B cell (primary cell): ENCODE results near the gene HOXC13. TPM values are rescaled to one million over a fixed set of nuclear protein-coding genes. Genes with fewer than 3 reads are reported as not detected.
A peak's percentile ranks its signal among the peaks of the same experiment; 100 is the strongest.

Experiments used
- ATAC-seq: fragments of 200-7000 bp; cut with Tn5 transposase; one replicate; pipeline ENCODE4 v1.10.0; 2021; ENCODE audit warnings: low read depth, mild to moderate bottlenecking, moderate number of reproducible peaks, moderate library complexity
- CTCF ChIA-PET: fragments of 350-600 bp; sonication (Branson Sonifier 250); formaldehyde crosslinking; loops from one replicate; lab custom pipeline; 2021; ENCODE audit warnings: antibody characterized with exemption, inconsistent platforms; lab: Charles Lee
- POLR2A ChIA-PET: fragments of 350-600 bp; sonication (Branson Sonifier 250); formaldehyde crosslinking; loops from one replicate; lab custom pipeline; 2021; ENCODE audit warnings: antibody characterized with exemption; lab: Charles Lee
- DNase-seq: peaks from one replicate; pipeline ENCODE4 v3.0.0; 2013
- H2AFZ ChIP-seq: 2 replicates; pipeline ENCODE4 v1.6.1; 2012; ENCODE audit warnings: mild to moderate bottlenecking, low read depth, low read length; ENCODE audit not compliant: insufficient read depth, poor library complexity, severe bottlenecking
- H3K27ac ChIP-seq, 2 donors: 1 replicate in 1 of 2; 2 replicates in 1 of 2; pipeline ENCODE4 v1.5.1; 2012 to 2013; ENCODE audit warnings: low read length in 2 of 2, mild to moderate bottlenecking in 2 of 2, moderate library complexity in 1 of 2
- H3K27me3 ChIP-seq, 4 experiments: fragments of 200-600 bp in 1 of 4; sonication (generic) in 1 of 4; replicated peaks in 1 of 4; 1 replicate in 2 of 4; 2 replicates in 2 of 4; pipeline versions ENCODE4 v1.6.1 to v1.7.0; 2013 to 2016; ENCODE audit warnings: low read length in 3 of 4, mild to moderate bottlenecking in 2 of 4, mixed read lengths in 1 of 4, moderate library complexity in 1 of 4; ENCODE audit not compliant: insufficient read depth in 4 of 4, control insufficient read depth in 3 of 4; ENCODE audit errors: control extremely low read depth in 1 of 4
- H3K36me3 ChIP-seq, 2 experiments: replicated peaks in 1 of 2; 1 replicate in 1 of 2; 2 replicates in 1 of 2; pipeline versions ENCODE4 v1.6.1 to v1.7.1; 2013; ENCODE audit warnings: low read length in 1 of 2; ENCODE audit not compliant: insufficient read depth in 2 of 2, control insufficient read depth in 1 of 2; ENCODE audit errors: control extremely low read depth in 1 of 2, extremely low read depth in 1 of 2
- H3K4me1 ChIP-seq, 2 donors: fragments of 200-600 bp in 1 of 2; sonication (generic) in 1 of 2; 1 replicate in 1 of 2; 2 replicates in 1 of 2; pipeline versions ENCODE4 v1.5.1 to v1.6.1; 2013 to 2017; ENCODE audit warnings: low read length in 2 of 2; ENCODE audit not compliant: control insufficient read depth in 2 of 2, insufficient read depth in 2 of 2
- H3K4me2 ChIP-seq: replicated peaks from 2 replicates; pipeline ENCODE3; 2012; ENCODE audit warnings: mild to moderate bottlenecking, low read depth, low read length; ENCODE audit not compliant: poor library complexity, severe bottlenecking
- H3K4me3 ChIP-seq, 5 experiments: fragments of 200-600 bp in 1 of 5; sonication (generic) in 1 of 5; 1 replicate in 3 of 5; 2 replicates in 2 of 5; pipeline versions ENCODE4 v1.5.1 to v1.7.0; 2011 to 2016; ENCODE audit warnings: low read length in 4 of 5, mild to moderate bottlenecking in 4 of 5, low read depth in 2 of 5, control low read depth in 1 of 5, moderate library complexity in 1 of 5; ENCODE audit not compliant: insufficient read depth in 1 of 5; ENCODE audit errors: control extremely low read depth in 1 of 5, extremely low read depth in 1 of 5
- H3K79me2 ChIP-seq: fragments of 200-600 bp; sonication (generic); one replicate; pipeline ENCODE4 v1.6.0; 2016; ENCODE audit warnings: low read length; ENCODE audit not compliant: control insufficient read depth, insufficient read depth
- H3K9ac ChIP-seq: fragments of 200-600 bp; sonication (generic); 2 replicates; pipeline ENCODE4 v1.6.1; 2017; ENCODE audit warnings: mild to moderate bottlenecking, low read length, moderate library complexity
- H3K9me3 ChIP-seq, 3 donors: one replicate each; pipeline versions ENCODE4 v1.6.1 to v1.7.1; 2013; ENCODE audit warnings: low read length in 2 of 3; ENCODE audit not compliant: control insufficient read depth in 2 of 3, insufficient read depth in 1 of 3; ENCODE audit errors: control extremely low read depth in 1 of 3
- H4K20me1 ChIP-seq: 2 replicates; pipeline ENCODE4 v1.6.0; 2012; ENCODE audit warnings: mild to moderate bottlenecking, low read length; ENCODE audit not compliant: insufficient read depth, control insufficient read depth, poor library complexity, severe bottlenecking
- H3K27ac Mint-ChIP-seq: one replicate; pipeline ENCODE4 v1.8.0; 2021; ENCODE audit warnings: mixed read lengths
- H3K27me3 Mint-ChIP-seq: one replicate; pipeline ENCODE4 v1.8.0; 2021; ENCODE audit warnings: mixed read lengths
- H3K4me1 Mint-ChIP-seq: one replicate; pipeline ENCODE4 v1.8.0; 2021; ENCODE audit warnings: mixed read lengths
- H3K4me3 Mint-ChIP-seq: one replicate; pipeline ENCODE4 v1.8.0; 2021; ENCODE audit warnings: mixed read lengths
- H3K9me3 Mint-ChIP-seq: one replicate; pipeline ENCODE4 v1.8.0; 2022; ENCODE audit warnings: mixed read lengths; ENCODE audit not compliant: insufficient read depth
- EZH2 ChIP-seq: IDR thresholded peaks from 2 replicates; pipeline ENCODE4 v1.6.1; 2012; ENCODE audit warnings: borderline replicate concordance, low read depth, mild to moderate bottlenecking, moderate library complexity, low read length; ENCODE audit not compliant: insufficient read depth, poor library complexity, severe bottlenecking
- WGBS: methylation state at CpG from one replicate; pipeline ENCODE4 v1.1.5; 2013; ENCODE audit warnings: missing lambda C conversion rate; ENCODE audit not compliant: insufficient coverage; 5-methylcytosine and 5-hydroxymethylcytosine counted together
- intact Hi-C: fragments of 100-400 bp; cut with micrococcal nuclease; formaldehyde crosslinking; loops from one replicate; pipeline ENCODE4 v1.10.0; 2022
- polyA plus RNA-seq: library from polyadenylated mRNA; depleted of rRNA; stranded (reverse); fragments of >200 nt; gene quantifications from 2 replicates; pipeline ENCODE4 v1.2.3, GENCODE V29; 2012
- total RNA-seq, 2 donors: library from RNA; stranded (reverse); fragments of 120-200 nt in 1 of 2; gene quantifications; 1 replicate in 1 of 2; 2 replicates in 1 of 2; pipeline versions ENCODE4 v1.2.3 to v1.2.4, GENCODE V29; 2013 to 2022
- TF ChIP-seq, protein P1 (sequence below): fragments of 200-600 bp; IDR thresholded peaks from one replicate; pipeline ENCODE4 v1.8.0; 2022; ENCODE audit warnings: antibody characterized with exemption, mild to moderate bottlenecking

HOXC13 gene
- total and polyA plus RNA-seq, 2 donors (not counting 1 experiment from before 2014, with no cell fraction given) = not detected

DNA sequence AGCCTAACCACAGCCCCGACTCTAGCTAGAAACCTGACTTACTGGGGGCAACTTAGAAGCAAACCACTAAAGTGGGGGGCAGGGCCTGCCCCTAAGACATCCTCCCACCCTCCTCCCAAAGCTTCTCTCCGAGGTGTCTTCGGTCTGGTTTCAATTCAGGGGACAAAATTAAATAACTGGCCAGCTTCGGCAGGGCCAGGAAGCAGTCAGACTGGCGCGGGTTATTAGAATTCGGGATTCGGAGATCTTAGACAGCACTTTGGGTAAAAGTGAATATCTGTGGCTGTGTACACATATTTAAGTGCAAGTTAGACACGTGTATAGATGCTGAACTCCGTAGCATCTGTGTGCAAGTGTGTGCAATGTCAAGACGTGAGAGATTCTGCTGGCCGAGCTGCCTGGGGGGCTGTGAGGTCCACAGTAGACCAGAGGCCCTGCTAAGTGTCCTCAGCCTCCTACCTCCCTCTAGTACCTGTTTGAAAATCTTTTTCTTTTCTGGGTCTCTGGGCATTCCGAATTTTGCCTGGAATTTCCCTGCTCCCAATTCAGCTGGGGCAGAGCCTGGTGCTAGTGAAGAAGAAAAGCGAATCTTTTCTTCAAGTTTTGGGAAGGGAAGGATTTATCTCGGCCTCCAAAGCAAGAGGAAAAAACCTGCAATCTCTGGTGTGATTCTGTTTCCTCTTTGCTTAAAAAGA, 42.3 kb downstream of the HOXC13 start:
- Mint-ChIP-seq H3K9me3 (no peaks in the 10 kb centered on the region), H3K27ac (no peak overlapping the region), H3K27me3 (peaks cover 81% of the 10 kb centered on the region), H3K4me3 (no peak overlapping the region), H3K4me1 (peaks cover 7% of the 10 kb centered on the region)
- intact Hi-C loops = no loop called here
- H3K4me3 ChIP-seq = peak overlapping the region in 1 of 5 experiments; percentile 3
- TF ChIP-seq, protein P1, sequence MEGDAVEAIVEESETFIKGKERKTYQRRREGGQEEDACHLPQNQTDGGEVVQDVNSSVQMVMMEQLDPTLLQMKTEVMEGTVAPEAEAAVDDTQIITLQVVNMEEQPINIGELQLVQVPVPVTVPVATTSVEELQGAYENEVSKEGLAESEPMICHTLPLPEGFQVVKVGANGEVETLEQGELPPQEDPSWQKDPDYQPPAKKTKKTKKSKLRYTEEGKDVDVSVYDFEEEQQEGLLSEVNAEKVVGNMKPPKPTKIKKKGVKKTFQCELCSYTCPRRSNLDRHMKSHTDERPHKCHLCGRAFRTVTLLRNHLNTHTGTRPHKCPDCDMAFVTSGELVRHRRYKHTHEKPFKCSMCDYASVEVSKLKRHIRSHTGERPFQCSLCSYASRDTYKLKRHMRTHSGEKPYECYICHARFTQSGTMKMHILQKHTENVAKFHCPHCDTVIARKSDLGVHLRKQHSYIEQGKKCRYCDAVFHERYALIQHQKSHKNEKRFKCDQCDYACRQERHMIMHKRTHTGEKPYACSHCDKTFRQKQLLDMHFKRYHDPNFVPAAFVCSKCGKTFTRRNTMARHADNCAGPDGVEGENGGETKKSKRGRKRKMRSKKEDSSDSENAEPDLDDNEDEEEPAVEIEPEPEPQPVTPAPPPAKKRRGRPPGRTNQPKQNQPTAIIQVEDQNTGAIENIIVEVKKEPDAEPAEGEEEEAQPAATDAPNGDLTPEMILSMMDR = no peak
- TF ChIP-seq EZH2 = no peak
- DNase-seq = peak; percentile 27
- no peak overlapping the region for H2AFZ ChIP-seq
- no peaks in the 10 kb centered on the region for H3K79me2 ChIP-seq
- H3K36me3 ChIP-seq = no peaks in the 10 kb centered on the region
- ChIA-PET POLR2A (no interaction called here), CTCF (interaction anchor here (1.5 kb wide), 1 partner anchor 22 kb away, joined by 4 read pairs; no protein-coding TSS in a partner anchor)
- H3K27me3 ChIP-seq = peaks cover 0 to 97% (median 90%) of the 10 kb centered on the region in 4 experiments
- H3K4me2 ChIP-seq = no peak overlapping the region
- ATAC-seq = no peak
- H3K9ac ChIP-seq = no peak overlapping the region
- no peak overlapping the region for H3K27ac ChIP-seq
- WGBS = 25% methylated on average over 10 of the region's 15 CpGs
- peaks cover 23 to 32% of the 10 kb centered on the region in 2 donors for H3K4me1 ChIP-seq
- H4K20me1 ChIP-seq = no peaks in the 10 kb centered on the region
- H3K9me3 ChIP-seq = peaks cover 0 to 78% (median 12%) of the 10 kb centered on the region in 3 donors
